ENCODE measurements around the gene NAP1L4. TPM values are rescaled to one million over a fixed set of nuclear protein-coding genes. Genes with fewer than 3 reads are reported as not detected.

Gene NAP1L4
- total RNA-seq, 1 experiment from 2014 or later, result 184 TPM

GRCh38 chr11:2913019-2913431 lies 79.1 kb downstream of the NAP1L4 start:
- CTCF ChIA-PET, result no interaction called here
- H3K27ac ChIP-seq (ENCODE audit: low read depth, low read length, poor library complexity, severe bottlenecking), result no peak overlapping the region

GRCh38 chr11:2912498-2912897 lies 79.6 kb downstream of the NAP1L4 start:
- POLR2A ChIA-PET (ENCODE audit: low non-redundant PET), result no interaction called here
- Histone ChIP-seq H3K4me3 (ENCODE audit: low read depth, low read length, poor library complexity, severe bottlenecking) (no peak overlapping the region), H3K27ac (ENCODE audit: low read depth, low read length, poor library complexity, severe bottlenecking) (no peak overlapping the region), H3K36me3 (ENCODE audit: insufficient read depth, low read length, poor library complexity, severe bottlenecking) (no peaks in the 10 kb centered on the region), H3K4me1 (ENCODE audit: insufficient read depth, low read length, poor library complexity, severe bottlenecking) (peaks cover 6% of the 10 kb centered on the region), H3K27me3 (replicated peaks; ENCODE audit: insufficient read depth, low read depth, low read length, poor library complexity) (no peaks in the 10 kb centered on the region), H3K9me3 (ENCODE audit: low read depth, low read length, poor library complexity, severe bottlenecking) (no peaks in the 10 kb centered on the region)
- no TSS peak for BruUV-seq (replicated peaks)
- CTCF ChIA-PET, result no interaction called here
- TF ChIP-seq EZH2 (IDR thresholded peaks at IDR 0.05; ENCODE audit: borderline replicate concordance, low read depth, low read length, poor library complexity, severe bottlenecking), result no peak
- TF ChIP-seq, protein P1, sequence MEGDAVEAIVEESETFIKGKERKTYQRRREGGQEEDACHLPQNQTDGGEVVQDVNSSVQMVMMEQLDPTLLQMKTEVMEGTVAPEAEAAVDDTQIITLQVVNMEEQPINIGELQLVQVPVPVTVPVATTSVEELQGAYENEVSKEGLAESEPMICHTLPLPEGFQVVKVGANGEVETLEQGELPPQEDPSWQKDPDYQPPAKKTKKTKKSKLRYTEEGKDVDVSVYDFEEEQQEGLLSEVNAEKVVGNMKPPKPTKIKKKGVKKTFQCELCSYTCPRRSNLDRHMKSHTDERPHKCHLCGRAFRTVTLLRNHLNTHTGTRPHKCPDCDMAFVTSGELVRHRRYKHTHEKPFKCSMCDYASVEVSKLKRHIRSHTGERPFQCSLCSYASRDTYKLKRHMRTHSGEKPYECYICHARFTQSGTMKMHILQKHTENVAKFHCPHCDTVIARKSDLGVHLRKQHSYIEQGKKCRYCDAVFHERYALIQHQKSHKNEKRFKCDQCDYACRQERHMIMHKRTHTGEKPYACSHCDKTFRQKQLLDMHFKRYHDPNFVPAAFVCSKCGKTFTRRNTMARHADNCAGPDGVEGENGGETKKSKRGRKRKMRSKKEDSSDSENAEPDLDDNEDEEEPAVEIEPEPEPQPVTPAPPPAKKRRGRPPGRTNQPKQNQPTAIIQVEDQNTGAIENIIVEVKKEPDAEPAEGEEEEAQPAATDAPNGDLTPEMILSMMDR (conservative IDR thresholded peaks at IDR 0.05; ENCODE audit: low read depth, low read length), result no peak
- intact Hi-C loops (cut with micrococcal nuclease; ENCODE audit: unreplicated experiment), result no loop called here
- DNase-seq (ENCODE audit: low spot score), result peak; percentile 79

More at GRCh38 chr11:2913019-2913431, 79.1 kb downstream of the NAP1L4 start:
- POLR2A ChIA-PET (ENCODE audit: low non-redundant PET), result no interaction called here
- DNase-seq (ENCODE audit: low spot score), result no peak
- TF ChIP-seq EZH2 (IDR thresholded peaks at IDR 0.05; ENCODE audit: borderline replicate concordance, low read depth, low read length, poor library complexity, severe bottlenecking), result no peak
- TF ChIP-seq, protein P1 (conservative IDR thresholded peaks at IDR 0.05; ENCODE audit: low read depth, low read length), result no peak
- Histone ChIP-seq H3K4me1 (ENCODE audit: insufficient read depth, low read length, poor library complexity, severe bottlenecking) (peaks cover 6% of the 10 kb centered on the region), H3K4me3 (ENCODE audit: low read depth, low read length, poor library complexity, severe bottlenecking) (no peak overlapping the region), H3K36me3 (ENCODE audit: insufficient read depth, low read length, poor library complexity, severe bottlenecking) (no peaks in the 10 kb centered on the region), H3K27me3 (replicated peaks; ENCODE audit: insufficient read depth, low read depth, low read length, poor library complexity) (no peaks in the 10 kb centered on the region), H3K9me3 (ENCODE audit: low read depth, low read length, poor library complexity, severe bottlenecking) (no peaks in the 10 kb centered on the region)
- intact Hi-C loops (cut with micrococcal nuclease; ENCODE audit: unreplicated experiment), result no loop called here
- no TSS peak for BruUV-seq (replicated peaks)

DNA sequence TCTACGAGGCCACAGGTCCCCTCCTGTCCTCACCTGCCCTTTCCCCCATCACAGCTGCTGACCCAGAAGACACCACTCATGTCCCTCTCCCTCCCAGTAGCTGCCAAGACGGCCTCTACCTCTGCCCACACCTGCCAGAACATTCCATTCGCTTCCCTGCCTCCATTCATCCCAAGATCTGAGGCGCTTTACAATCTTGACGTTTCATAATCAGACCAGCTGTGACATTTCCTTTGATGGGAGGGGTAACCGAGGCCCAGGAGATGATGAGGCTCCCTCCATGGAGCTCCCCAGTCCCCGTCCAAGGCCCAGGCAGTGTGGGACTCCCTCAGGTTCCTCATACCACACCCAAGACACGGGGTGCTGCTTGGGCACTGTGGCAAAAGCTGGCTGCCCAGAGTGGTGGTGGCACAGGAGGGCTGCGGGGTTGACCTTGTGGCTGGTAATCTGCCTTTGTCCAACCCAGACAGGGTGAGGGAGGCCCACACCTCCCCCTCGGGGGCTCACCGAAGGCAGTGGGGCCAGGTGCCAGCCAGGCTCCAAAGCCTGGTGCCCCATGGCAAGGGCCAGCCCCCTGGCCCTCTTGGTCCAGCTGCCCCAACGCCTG lies 80.2 kb downstream of the NAP1L4 start:
- ChIA-PET POLR2A (ENCODE audit: low non-redundant PET) (no interaction called here), CTCF (no interaction called here)
- intact Hi-C loops (cut with micrococcal nuclease; ENCODE audit: unreplicated experiment), result no loop called here
- Histone ChIP-seq H3K4me1 (ENCODE audit: insufficient read depth, low read length, poor library complexity, severe bottlenecking) (peaks cover 6% of the 10 kb centered on the region), H3K9me3 (ENCODE audit: low read depth, low read length, poor library complexity, severe bottlenecking) (no peaks in the 10 kb centered on the region), H3K27ac (ENCODE audit: low read depth, low read length, poor library complexity, severe bottlenecking) (no peak overlapping the region), H3K27me3 (replicated peaks; ENCODE audit: insufficient read depth, low read depth, low read length, poor library complexity) (no peaks in the 10 kb centered on the region), H3K36me3 (ENCODE audit: insufficient read depth, low read length, poor library complexity, severe bottlenecking) (no peaks in the 10 kb centered on the region), H3K4me3 (ENCODE audit: low read depth, low read length, poor library complexity, severe bottlenecking) (no peak overlapping the region)
- BruUV-seq (replicated peaks), result no TSS peak
- DNase-seq (ENCODE audit: low spot score), result no peak
- TF ChIP-seq EZH2 (IDR thresholded peaks at IDR 0.05; ENCODE audit: borderline replicate concordance, low read depth, low read length, poor library complexity, severe bottlenecking), result no peak
- TF ChIP-seq, protein P1 (conservative IDR thresholded peaks at IDR 0.05; ENCODE audit: low read depth, low read length), result no peak
